Adipocyte (in vitro differentiated cells): Measurements from ENCODE around the gene CDH4.

ENCODE experiments used
- DNase-seq: peaks from one replicate; pipeline ENCODE4 v3.0.0-alpha.2; 2015; ENCODE audit warnings: low read depth
- H3K27me3 ChIP-seq: replicated peaks from 2 replicates; pipeline ENCODE4 v1.7.0; 2013; ENCODE audit warnings: mild to moderate bottlenecking, low read length, moderate library complexity; ENCODE audit not compliant: control insufficient read depth, insufficient read depth
- H3K36me3 ChIP-seq: 2 replicates; pipeline ENCODE4 v1.7.0; 2013; ENCODE audit warnings: low read length, mild to moderate bottlenecking, moderate library complexity; ENCODE audit not compliant: control insufficient read depth, insufficient read depth, severe bottlenecking
- H3K4me1 ChIP-seq: 2 replicates; pipeline ENCODE4 v1.7.0; 2013; ENCODE audit warnings: mild to moderate bottlenecking, low read length, moderate library complexity; ENCODE audit not compliant: control insufficient read depth, insufficient read depth
- H3K4me3 ChIP-seq: 2 replicates; pipeline ENCODE4 v1.7.0; 2013; ENCODE audit warnings: mild to moderate bottlenecking, low read length, moderate library complexity
- H3K9ac ChIP-seq: 2 replicates; pipeline ENCODE4 v1.7.0; 2013; ENCODE audit warnings: mild to moderate bottlenecking, low read length, moderate library complexity
- H3K9me3 ChIP-seq: 2 replicates; pipeline ENCODE4 v1.7.0; 2013; ENCODE audit warnings: mild to moderate bottlenecking, low read length, moderate library complexity; ENCODE audit not compliant: control insufficient read depth

CDH4 gene

DNA sequence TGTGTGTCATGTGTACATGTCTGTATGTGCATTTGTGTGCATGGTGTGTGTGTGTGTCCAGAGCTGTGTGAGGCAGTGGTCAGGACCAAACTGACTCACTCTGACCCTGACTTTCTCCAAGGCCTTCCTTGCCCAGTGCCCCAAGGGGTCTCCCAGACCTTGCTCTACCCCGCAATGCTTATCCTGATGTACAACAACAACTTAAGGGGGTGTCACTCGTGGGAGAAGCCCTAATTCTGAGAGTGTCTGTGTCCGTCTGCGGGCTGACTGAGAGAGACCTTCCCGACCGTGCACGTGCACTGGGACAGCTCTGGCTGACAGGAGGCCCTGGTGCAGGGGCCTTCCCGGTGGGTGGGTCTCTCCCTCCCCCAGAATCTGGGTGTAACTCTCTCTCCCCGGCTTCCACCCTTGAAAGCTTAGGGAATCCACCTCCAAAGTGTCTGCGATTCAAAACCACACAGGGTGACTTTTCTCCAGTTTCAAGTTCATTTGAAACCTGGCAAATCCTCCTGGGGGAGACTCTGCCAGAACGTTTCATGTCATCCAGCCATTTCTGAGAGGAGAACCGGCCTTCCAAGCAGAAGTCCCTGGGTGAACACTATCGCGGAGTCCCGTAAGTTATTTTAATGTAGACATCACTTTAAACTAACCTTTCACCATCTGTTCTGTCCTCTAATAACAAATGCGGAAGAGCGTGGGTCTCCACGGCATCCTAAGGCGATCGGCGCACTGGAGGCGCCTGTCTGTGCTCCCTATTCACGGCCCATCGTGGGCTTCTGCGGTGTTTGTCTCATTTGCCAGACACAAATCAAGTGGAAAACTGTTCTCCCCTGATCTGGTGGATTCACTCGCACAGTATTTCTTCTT lies 588.1 kb downstream of the CDH4 start:
- H3K27me3 ChIP-seq: peaks cover 18% of the 10 kb centered on the region
- no peaks in the 10 kb centered on the region for H3K36me3 ChIP-seq
- H3K9ac ChIP-seq: no peak overlapping the region
- H3K4me3 ChIP-seq: no peak overlapping the region
- H3K9me3 ChIP-seq: no peaks in the 10 kb centered on the region
- H3K4me1 ChIP-seq: no peaks in the 10 kb centered on the region
- DNase-seq: no peak

DNA sequence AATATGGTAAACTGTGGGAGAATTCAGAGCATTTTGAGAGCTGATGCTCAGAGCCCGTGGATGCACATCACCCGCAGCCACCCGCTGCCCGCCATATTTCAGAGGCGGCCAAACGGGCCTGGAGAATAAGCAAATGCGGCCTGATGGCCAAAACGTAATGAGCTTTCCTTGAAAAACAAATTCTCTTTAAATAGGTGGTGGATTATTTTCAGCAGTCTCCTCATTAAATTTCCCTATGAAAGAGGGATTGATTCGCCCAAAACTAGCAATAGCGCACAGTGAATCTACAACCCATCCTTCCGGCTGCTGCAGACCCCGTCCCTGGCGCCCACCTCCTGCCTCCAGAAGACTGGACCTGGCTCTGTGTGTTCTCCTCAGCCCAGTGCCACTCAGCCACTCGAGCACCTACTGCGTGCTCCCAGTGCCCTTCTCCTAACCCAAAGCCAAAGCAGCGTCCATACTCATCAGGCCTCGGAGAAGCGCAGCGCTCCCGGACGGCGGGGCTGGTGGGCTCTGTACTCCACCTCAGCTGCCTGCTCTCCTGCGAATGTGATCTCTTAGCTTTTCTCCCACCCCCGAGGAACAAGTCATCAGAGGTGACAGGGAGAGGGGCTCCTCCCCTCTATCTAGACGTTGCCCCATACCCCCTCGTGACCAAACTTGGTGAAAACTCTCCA lies 588.9 kb downstream of the CDH4 start:
- no peak for DNase-seq
- Histone ChIP-seq H3K9ac (no peak overlapping the region), H3K27me3 (peaks cover 21% of the 10 kb centered on the region), H3K4me3 (no peak overlapping the region), H3K4me1 (no peaks in the 10 kb centered on the region), H3K9me3 (no peaks in the 10 kb centered on the region), H3K36me3 (no peaks in the 10 kb centered on the region)

DNA sequence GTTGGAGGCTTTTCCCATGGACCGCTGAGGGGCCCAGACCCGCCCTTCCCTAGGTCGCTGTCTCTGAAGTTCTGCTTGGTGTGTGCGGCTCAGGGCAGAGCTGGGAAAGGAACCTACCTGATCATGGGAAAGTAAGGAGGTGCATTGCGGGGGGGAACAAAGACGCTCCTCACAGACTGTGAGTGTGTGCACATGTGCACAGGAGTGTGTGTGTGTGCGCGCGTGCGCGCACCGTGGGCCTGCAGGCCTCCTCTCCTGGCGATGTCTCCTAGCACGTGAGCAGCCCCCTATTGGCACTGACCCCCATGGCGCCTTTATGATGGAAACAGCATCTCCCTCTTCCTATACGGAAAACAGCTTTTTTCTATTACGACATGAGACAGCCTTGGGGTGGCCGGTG lies 589.5 kb downstream of the CDH4 start:
- Histone ChIP-seq H3K27me3 (peaks cover 20% of the 10 kb centered on the region), H3K4me3 (no peak overlapping the region), H3K9ac (no peak overlapping the region), H3K36me3 (no peaks in the 10 kb centered on the region), H3K9me3 (no peaks in the 10 kb centered on the region), H3K4me1 (no peaks in the 10 kb centered on the region)
- no peak for DNase-seq

DNA sequence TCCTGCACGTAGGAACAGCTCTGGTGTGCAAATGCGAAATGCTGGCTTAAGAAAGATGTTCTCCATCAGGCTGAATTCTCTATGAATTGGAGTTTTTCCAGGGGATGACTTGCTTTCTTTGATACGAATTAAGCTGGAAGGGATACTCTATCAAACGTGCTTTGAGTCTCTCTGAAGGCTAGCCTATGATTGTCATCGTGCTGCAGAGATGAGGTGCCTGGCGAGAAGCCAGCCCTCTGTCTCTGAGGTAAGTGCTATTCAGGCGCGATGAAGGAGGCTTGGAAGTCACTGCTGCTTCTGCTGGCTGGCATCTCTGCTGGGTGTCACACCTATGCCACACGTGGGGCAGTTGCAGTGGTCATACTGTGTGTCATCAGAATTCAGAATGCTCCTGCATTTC lies 589.9 kb downstream of the CDH4 start:
- Histone ChIP-seq H3K9me3 (no peaks in the 10 kb centered on the region), H3K4me3 (no peak overlapping the region), H3K36me3 (no peaks in the 10 kb centered on the region), H3K27me3 (peaks cover 18% of the 10 kb centered on the region), H3K4me1 (no peaks in the 10 kb centered on the region), H3K9ac (no peak overlapping the region)
- no peak for DNase-seq

DNA sequence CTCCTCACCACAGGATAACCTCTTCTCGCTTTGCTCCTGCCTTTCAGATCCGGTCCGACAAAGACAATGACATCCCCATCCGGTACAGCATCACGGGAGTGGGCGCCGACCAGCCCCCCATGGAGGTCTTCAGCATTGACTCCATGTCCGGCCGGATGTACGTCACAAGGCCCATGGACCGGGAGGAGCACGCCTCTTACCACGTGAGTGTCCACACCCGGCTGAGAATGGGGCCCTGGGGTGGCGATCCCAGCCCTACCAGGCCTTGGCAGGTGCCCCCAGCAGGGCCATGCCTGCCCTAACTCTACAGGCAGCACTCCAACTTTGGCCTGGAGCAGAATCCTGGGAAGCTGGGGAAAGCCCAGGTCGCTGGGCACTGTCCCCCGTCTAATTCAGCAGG lies 592.6 kb downstream of the CDH4 start:
- H3K27me3 ChIP-seq: peaks cover 26% of the 10 kb centered on the region
- no peaks in the 10 kb centered on the region for H3K36me3 ChIP-seq
- no peaks in the 10 kb centered on the region for H3K4me1 ChIP-seq
- no peak overlapping the region for H3K4me3 ChIP-seq
- no peak for DNase-seq
- no peak overlapping the region for H3K9ac ChIP-seq
- peaks cover 4% of the 10 kb centered on the region for H3K9me3 ChIP-seq

DNA sequence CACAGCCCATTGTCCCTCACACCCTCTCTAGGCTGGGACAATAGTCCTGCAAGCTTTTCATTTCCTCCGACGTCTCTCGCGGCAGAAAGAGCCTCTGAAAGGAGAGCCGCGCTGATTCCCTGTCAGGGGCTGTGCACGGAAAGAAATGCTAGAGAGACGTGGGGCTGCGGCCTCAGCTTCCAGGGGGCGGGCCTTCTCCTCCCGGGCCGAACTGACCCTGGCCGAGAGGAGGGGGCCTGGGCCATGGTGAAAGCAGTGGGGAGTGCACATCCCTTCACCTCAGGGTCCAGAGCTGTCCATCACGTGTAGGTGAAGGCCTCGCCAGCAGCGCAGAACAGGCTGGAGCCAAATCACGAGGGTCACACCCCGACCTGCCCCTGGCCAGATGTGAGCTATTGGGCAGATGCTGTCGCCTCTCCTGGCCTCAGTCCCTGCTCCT lies 593.2 kb downstream of the CDH4 start:
- no peak overlapping the region for H3K9ac ChIP-seq
- no peak for DNase-seq
- peaks cover 32% of the 10 kb centered on the region for H3K27me3 ChIP-seq
- no peaks in the 10 kb centered on the region for H3K36me3 ChIP-seq
- H3K4me1 ChIP-seq: no peaks in the 10 kb centered on the region
- H3K4me3 ChIP-seq: no peak overlapping the region
- H3K9me3 ChIP-seq: peaks cover 4% of the 10 kb centered on the region

DNA sequence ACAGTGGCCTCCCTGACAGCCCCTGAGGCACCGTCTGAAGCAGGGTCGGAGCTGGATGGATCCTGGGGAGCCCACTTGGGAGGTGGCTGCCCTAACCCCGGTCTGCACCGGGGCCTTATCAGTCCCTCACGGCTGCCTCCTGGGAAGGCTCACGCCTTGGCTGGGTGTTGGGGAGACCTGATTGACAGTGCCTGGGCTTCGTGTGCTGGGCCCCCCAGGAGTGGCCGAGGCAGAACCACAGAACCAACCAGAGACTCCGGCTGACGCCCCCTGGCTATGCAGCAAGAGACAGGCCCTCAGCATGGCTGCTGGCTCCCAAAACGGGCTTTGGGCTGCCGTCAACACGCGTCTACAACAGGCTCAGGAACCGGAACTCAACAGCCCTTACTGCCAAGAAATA lies 594.0 kb downstream of the CDH4 start:
- DNase-seq: no peak
- H3K9me3 ChIP-seq: peaks cover 4% of the 10 kb centered on the region
- H3K9ac ChIP-seq: no peak overlapping the region
- no peak overlapping the region for H3K4me3 ChIP-seq
- no peaks in the 10 kb centered on the region for H3K36me3 ChIP-seq
- peaks cover 36% of the 10 kb centered on the region for H3K27me3 ChIP-seq
- H3K4me1 ChIP-seq: no peaks in the 10 kb centered on the region

DNA sequence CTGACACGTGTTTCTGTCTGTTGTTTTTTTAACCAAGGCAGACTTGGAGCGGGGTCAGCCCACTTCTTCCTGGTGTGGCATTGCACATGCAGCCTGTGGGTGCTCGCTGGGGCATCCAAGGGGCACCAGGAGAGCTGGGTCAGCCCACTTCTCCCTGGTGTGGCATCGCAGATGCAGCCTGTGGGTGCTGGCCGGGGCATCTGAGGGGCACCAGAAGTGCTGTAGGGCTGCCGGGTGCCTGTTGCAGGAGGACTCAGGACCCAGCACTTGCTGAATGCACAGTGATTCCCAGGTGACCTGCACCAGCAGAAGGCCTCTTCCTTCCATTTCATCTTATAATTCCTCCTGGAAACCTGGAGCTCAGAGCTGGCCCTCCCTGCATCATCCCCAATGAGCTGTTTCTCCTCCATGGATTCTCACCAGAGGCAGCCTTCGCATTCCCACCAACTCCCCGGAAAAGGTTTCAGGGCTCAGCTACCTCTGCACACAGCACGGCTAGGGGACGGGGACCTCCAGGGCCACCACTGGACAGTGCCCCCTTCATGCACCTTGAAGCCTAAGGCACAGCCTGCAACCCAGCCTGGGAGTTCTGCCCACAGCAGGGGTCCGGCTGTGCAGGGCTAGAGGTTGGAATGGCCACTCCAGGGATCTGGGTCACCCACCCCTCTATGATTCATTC lies 594.8 kb downstream of the CDH4 start:
- Histone ChIP-seq H3K9ac (no peak overlapping the region), H3K4me3 (no peak overlapping the region), H3K9me3 (peaks cover 4% of the 10 kb centered on the region), H3K36me3 (no peaks in the 10 kb centered on the region), H3K27me3 (peaks cover 42% of the 10 kb centered on the region), H3K4me1 (no peaks in the 10 kb centered on the region)
- DNase-seq: no peak

DNA sequence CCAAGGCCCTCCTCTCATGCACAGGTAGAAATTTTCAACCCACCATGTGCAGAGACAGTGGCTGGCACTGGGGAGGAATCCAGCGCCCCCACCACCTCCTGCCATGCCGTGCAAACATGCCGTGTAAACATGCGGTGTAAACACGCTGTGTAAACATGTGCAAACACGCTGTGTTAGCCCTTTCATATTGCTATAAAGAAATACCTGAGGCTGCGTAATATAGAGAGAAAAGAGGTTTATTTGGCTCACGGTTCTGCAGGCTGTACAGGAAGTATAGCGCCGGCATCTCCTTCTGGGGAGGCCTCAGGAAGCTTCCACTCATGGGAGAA lies 595.3 kb downstream of the CDH4 start:
- no peak for DNase-seq
- Histone ChIP-seq H3K9me3 (peaks cover 4% of the 10 kb centered on the region), H3K4me1 (no peaks in the 10 kb centered on the region), H3K4me3 (no peak overlapping the region), H3K9ac (no peak overlapping the region), H3K36me3 (no peaks in the 10 kb centered on the region), H3K27me3 (peaks cover 43% of the 10 kb centered on the region)

DNA sequence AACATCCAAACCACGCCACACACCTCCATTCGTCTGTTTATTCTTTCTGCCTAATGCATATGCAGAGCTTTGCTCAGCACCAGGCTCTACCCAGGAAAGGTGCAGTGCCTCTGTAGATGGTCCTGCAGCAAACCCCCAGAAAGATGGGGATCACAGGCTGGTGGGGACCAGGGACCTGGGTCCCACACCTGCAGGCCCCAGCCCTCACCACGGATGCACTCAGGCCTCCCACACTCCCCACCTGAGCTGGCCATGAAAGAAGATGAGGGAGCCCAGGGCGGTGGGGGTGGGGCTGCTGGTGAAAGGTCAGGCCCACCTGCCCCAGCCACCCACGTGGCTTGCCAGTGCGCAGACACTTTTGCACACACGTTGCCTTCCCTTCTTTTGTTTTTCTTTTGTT lies 595.9 kb downstream of the CDH4 start:
- peaks cover 4% of the 10 kb centered on the region for H3K9me3 ChIP-seq
- H3K9ac ChIP-seq: no peak overlapping the region
- no peaks in the 10 kb centered on the region for H3K36me3 ChIP-seq
- no peak overlapping the region for H3K4me3 ChIP-seq
- no peak for DNase-seq
- H3K27me3 ChIP-seq: peaks cover 44% of the 10 kb centered on the region
- no peaks in the 10 kb centered on the region for H3K4me1 ChIP-seq

DNA sequence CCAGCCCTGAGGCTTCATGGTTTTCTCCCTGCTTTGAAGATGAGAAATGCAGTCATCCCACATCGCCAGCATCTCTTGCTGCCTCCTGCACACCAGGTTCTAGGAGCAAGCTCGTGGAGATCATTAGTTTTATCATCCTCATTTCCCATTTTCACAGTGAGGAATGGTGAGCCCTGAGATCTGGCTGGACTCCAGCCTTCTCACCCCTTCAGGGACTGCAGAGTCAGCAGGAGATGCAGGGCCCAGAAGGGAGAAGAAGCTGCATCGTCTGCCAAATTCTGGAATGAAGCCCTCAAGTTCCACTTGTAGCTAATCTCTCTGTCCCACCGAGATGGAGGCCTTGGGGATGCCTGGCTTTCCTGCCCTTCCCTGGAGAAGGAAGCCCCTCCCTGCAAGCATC lies 596.8 kb downstream of the CDH4 start:
- DNase-seq: no peak
- Histone ChIP-seq H3K4me3 (no peak overlapping the region), H3K4me1 (no peaks in the 10 kb centered on the region), H3K36me3 (no peaks in the 10 kb centered on the region), H3K9me3 (peaks cover 4% of the 10 kb centered on the region), H3K9ac (no peak overlapping the region), H3K27me3 (peaks cover 44% of the 10 kb centered on the region)
